Keratinocyte (primary cell): Measurements from ENCODE around the gene PREB. TPM values are rescaled to one million over a fixed set of nuclear protein-coding genes. Genes with fewer than 3 reads are reported as not detected.

Experiments used
- DNase-seq: peaks from one replicate; pipeline ENCODE4 v3.0.0-alpha.2; 2011; ENCODE audit warnings: low read depth, missing footprints, low spot score
- FAIRE-seq: peaks from 2 replicates; lab custom pipeline; 2011; peaks lifted over from hg19 to GRCh38; lab: Jason Lieb, UNC
- H2AFZ ChIP-seq: 2 replicates; pipeline ENCODE4 v1.6.0; 2012; ENCODE audit warnings: low read length, control low read depth, inconsistent platforms; ENCODE audit not compliant: control insufficient read depth
- H3K27ac ChIP-seq: 2 replicates; pipeline ENCODE4 v1.5.1; 2011; ENCODE audit warnings: low read length; ENCODE audit not compliant: control insufficient read depth, insufficient read depth
- H3K27me3 ChIP-seq: 3 replicates; pipeline ENCODE4 v1.6.0; 2011; ENCODE audit warnings: low read length; ENCODE audit not compliant: control insufficient read depth, insufficient read depth; ENCODE audit errors: extremely low read depth
- H3K36me3 ChIP-seq, 2 experiments: 2 replicates in 1 of 2; 3 replicates in 1 of 2; pipeline ENCODE4 v1.5.1; 2011; ENCODE audit warnings: low read length in 2 of 2, mild to moderate bottlenecking in 1 of 2; ENCODE audit not compliant: control insufficient read depth in 2 of 2, insufficient read depth in 2 of 2; ENCODE audit errors: extremely low read depth in 1 of 2
- H3K4me1 ChIP-seq: 3 replicates; pipeline ENCODE4 v1.5.1; 2011; ENCODE audit warnings: low read length; ENCODE audit not compliant: control insufficient read depth, insufficient read depth; ENCODE audit errors: extremely low read depth
- H3K4me2 ChIP-seq: 3 replicates; pipeline ENCODE4 v1.6.0; 2011; ENCODE audit warnings: low read depth, low read length; ENCODE audit not compliant: control insufficient read depth, insufficient read depth; ENCODE audit errors: extremely low read depth
- H3K4me3 ChIP-seq, 3 experiments: fragments of 200-600 bp in 1 of 3; sonication (generic) in 1 of 3; 2 replicates in 2 of 3; 3 replicates in 1 of 3; pipeline ENCODE4 v1.5.1; 2011 to 2016; ENCODE audit warnings: low read length in 3 of 3, mild to moderate bottlenecking in 3 of 3, control low read depth in 2 of 3, inconsistent platforms in 1 of 3, low read depth in 1 of 3, mixed read lengths in 1 of 3, mixed run types in 1 of 3, moderate library complexity in 1 of 3; ENCODE audit not compliant: control insufficient read depth in 2 of 3, insufficient read depth in 2 of 3; ENCODE audit errors: extremely low read depth in 1 of 3
- H3K79me2 ChIP-seq: 2 replicates; pipeline ENCODE4 v1.6.0; 2012; ENCODE audit warnings: low read length; ENCODE audit not compliant: control insufficient read depth, insufficient read depth
- H3K9ac ChIP-seq: 3 replicates; pipeline ENCODE4 v1.6.0; 2011; ENCODE audit warnings: low read length; ENCODE audit not compliant: control insufficient read depth, insufficient read depth; ENCODE audit errors: extremely low read depth
- H3K9me1 ChIP-seq: 3 replicates; pipeline ENCODE4 v1.6.0; 2011; ENCODE audit warnings: low read length; ENCODE audit not compliant: control insufficient read depth, insufficient read depth; ENCODE audit errors: extremely low read depth
- H3K9me3 ChIP-seq: 2 replicates; pipeline ENCODE4 v1.5.1; 2012; ENCODE audit warnings: low read depth, low read length; ENCODE audit not compliant: control insufficient read depth
- H4K20me1 ChIP-seq: 3 replicates; pipeline ENCODE4 v1.6.0; 2011; ENCODE audit warnings: low read length; ENCODE audit not compliant: control insufficient read depth, insufficient read depth; ENCODE audit errors: extremely low read depth
- CTCF ChIP-seq, 3 experiments: IDR thresholded peaks in 1 of 3; conservative IDR thresholded peaks in 1 of 3; optimal IDR thresholded peaks in 1 of 3; 2 replicates in 2 of 3; 3 replicates in 1 of 3; pipeline versions ENCODE3 to v1.5.1; 2011; ENCODE audit warnings: low read length in 3 of 3, mild to moderate bottlenecking in 3 of 3, moderate library complexity in 2 of 3, control low read depth in 1 of 3, inconsistent platforms in 1 of 3; ENCODE audit not compliant: insufficient read depth in 2 of 3; ENCODE audit errors: extremely low read depth in 1 of 3
- EZH2 ChIP-seq: IDR thresholded peaks from one replicate; pipeline ENCODE4 v1.6.1; 2012; ENCODE audit warnings: inconsistent platforms, mild to moderate bottlenecking, low read length, moderate library complexity
- dilution Hi-C: fragments of 300-500 bp; cut with MboI; formaldehyde crosslinking; loops from one replicate; pipeline ENCODE4 v1.7.0; 2020; ENCODE audit warnings: low sequenced_read_pairs; ENCODE audit not compliant: extremely low pct_ligation_motif_present
- polyA plus RNA-seq, 5 experiments: library from polyadenylated mRNA; depleted of rRNA in 3 of 5; stranded (reverse) in 3 of 5; stranded (forward) in 1 of 5; unstranded in 1 of 5; fragments of >200 nt; gene quantifications; 1 replicate in 1 of 5; 2 replicates in 3 of 5; 3 replicates in 1 of 5; pipeline versions ENCODE4 v1.2.1 to v1.2.3, GENCODE V29; 2011 to 2012; ENCODE audit warnings: missing spikeins in 2 of 5, low read depth in 1 of 5, low replicate concordance in 1 of 5

PREB gene
- polyA plus RNA-seq, 1 donor (not counting 4 experiments of a cell fraction or from before 2014, with no cell fraction given): 48.7 TPM

- H4K20me1 ChIP-seq: no peaks in the 10 kb centered on the region
- H3K4me2 ChIP-seq: no peak overlapping the region
- H3K27me3 ChIP-seq: no peaks in the 10 kb centered on the region
- dilution Hi-C loops: no loop called here
- no peaks in the 10 kb centered on the region for H3K9me3 ChIP-seq
- H3K4me3 ChIP-seq: no peak overlapping the region
- H2AFZ ChIP-seq: no peak overlapping the region
- FAIRE-seq (no peak), DNase-seq (no peak)
- H3K27ac ChIP-seq: no peak overlapping the region
- H3K4me1 ChIP-seq: no peaks in the 10 kb centered on the region
- no peak for TF ChIP-seq EZH2
- no peak for TF ChIP-seq CTCF (optimal IDR thresholded peaks at IDR 0.05 in 1 of 3, IDR thresholded peaks at IDR 0.05 in 1 of 3, conservative IDR thresholded peaks at IDR 0.05 in 1 of 3; ENCODE audit: extremely low read depth in 1 of 3, insufficient read depth in 2 of 3, low read length in 3 of 3)
- H3K79me2 ChIP-seq: no peaks in the 10 kb centered on the region
- no peaks in the 10 kb centered on the region for H3K9me1 ChIP-seq
- no peaks in the 10 kb centered on the region for H3K36me3 ChIP-seq
- no peak overlapping the region for H3K9ac ChIP-seq
Observed at GRCh38 chr2:27158468-27158867, 24.0 kb upstream of the PREB start.

GRCh38 chr2:27155069-27155520, 20.7 kb upstream of the PREB start:
- Histone ChIP-seq H3K9ac (no peak overlapping the region), H3K9me1 (no peaks in the 10 kb centered on the region), H4K20me1 (no peaks in the 10 kb centered on the region), H3K27me3 (no peaks in the 10 kb centered on the region), H2AFZ (no peak overlapping the region), H3K27ac (no peak overlapping the region), H3K4me3 (no peak overlapping the region), H3K36me3 (no peaks in the 10 kb centered on the region), H3K9me3 (no peaks in the 10 kb centered on the region), H3K79me2 (no peaks in the 10 kb centered on the region), H3K4me1 (peaks cover 5% of the 10 kb centered on the region), H3K4me2 (no peak overlapping the region)
- DNase-seq (no peak), FAIRE-seq (peak; percentile 64)
- dilution Hi-C loops: no loop called here
- TF ChIP-seq CTCF (optimal IDR thresholded peaks at IDR 0.05 in 1 of 3, IDR thresholded peaks at IDR 0.05 in 1 of 3, conservative IDR thresholded peaks at IDR 0.05 in 1 of 3; ENCODE audit: extremely low read depth in 1 of 3, insufficient read depth in 2 of 3, low read length in 3 of 3): no peak
